ENCODE results near the gene DDIT3. TPM values are rescaled to one million over a fixed set of nuclear protein-coding genes. Genes with fewer than 3 reads are reported as not detected.

The DDIT3 gene
- total RNA-seq, 1 experiment from 2014 or later: 14.1 TPM

DNA sequence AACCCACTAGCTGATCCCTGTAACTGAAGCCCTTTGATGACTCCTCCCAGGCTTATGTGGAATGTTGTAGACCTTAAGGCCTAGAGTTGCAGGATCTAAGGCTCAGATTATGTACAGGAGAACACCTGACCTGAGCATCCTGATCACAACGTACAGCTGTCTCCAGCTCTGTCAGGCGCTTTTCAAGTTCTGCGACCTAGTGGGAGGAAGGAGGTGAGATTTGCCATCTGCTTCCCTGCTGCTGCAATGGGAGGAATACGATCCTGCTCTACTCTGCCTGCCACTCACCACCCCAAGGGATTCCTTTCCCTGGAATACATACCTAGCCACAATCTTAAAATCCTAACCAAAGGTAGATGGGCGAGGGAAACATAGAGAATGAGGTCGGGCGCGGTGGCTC lies 12.8 kb upstream of the DDIT3 start:
- Histone ChIP-seq H2BK20ac (ENCODE audit: low read depth, low read length, poor library complexity, severe bottlenecking) (no peak overlapping the region), H3K27me3 (ENCODE audit: insufficient read depth, low read length) (no peaks in the 10 kb centered on the region), H2AK5ac (ENCODE audit: insufficient read length, low read length) (no peak overlapping the region), H4K5ac (ENCODE audit: insufficient read length, low read depth, low read length) (no peak overlapping the region), H3K18ac (ENCODE audit: insufficient read length, low read depth, low read length) (no peak overlapping the region), H3K79me2 (ENCODE audit: insufficient read depth, low read length) (no peaks in the 10 kb centered on the region), H3K79me1 (ENCODE audit: insufficient read depth, low read depth, low read length, poor library complexity, severe bottlenecking) (no peaks in the 10 kb centered on the region), H3K27ac (ENCODE audit: insufficient read length, low read depth, low read length) (no peak overlapping the region), H2AFZ (ENCODE audit: low read length) (no peak overlapping the region), H3K14ac (ENCODE audit: insufficient read depth, low read length) (no peak overlapping the region), H2BK5ac (ENCODE audit: insufficient read length, low read length) (no peak overlapping the region), H3K4me2 (ENCODE audit: insufficient read depth, insufficient read length, low read length) (no peak overlapping the region), H3K23ac (ENCODE audit: insufficient read length, low read depth, low read length) (no peak overlapping the region), H3T11ph (ENCODE audit: low read length) (no peak overlapping the region), H3K9ac (ENCODE audit: extremely low read depth, insufficient read length, low read length) (no peak overlapping the region), H4K8ac (replicated peaks; ENCODE audit: insufficient read length, low read depth, low read length) (no peak overlapping the region), H3K4me1 (ENCODE audit: insufficient read depth, low read length) (no peaks in the 10 kb centered on the region; the same call in none of the 2 replicates), H2BK120ac (ENCODE audit: low read depth, low read length, poor library complexity, severe bottlenecking) (no peak overlapping the region), H3K4ac (ENCODE audit: low read depth, low read length) (no peak overlapping the region), H4K91ac (ENCODE audit: insufficient read length, low read depth, low read length) (no peak overlapping the region), H2BK15ac (ENCODE audit: low read depth, low read length) (no peak overlapping the region), H3K56ac (ENCODE audit: insufficient read length, low read depth, low read length) (no peak overlapping the region), H4K20me1 (ENCODE audit: control insufficient read depth, insufficient read depth, insufficient read length) (no peaks in the 10 kb centered on the region), H3K23me2 (ENCODE audit: insufficient read length, low read depth, low read length, poor library complexity, severe bottlenecking) (no peaks in the 10 kb centered on the region), H2BK12ac (ENCODE audit: insufficient read length, low read depth, low read length) (no peak overlapping the region), H3K9me3 (ENCODE audit: control insufficient read depth, low read depth, low read length) (no peaks in the 10 kb centered on the region)
- no peak overlapping the region for H3K27ac Mint-ChIP-seq
- no peaks in the 10 kb centered on the region for H3K27me3 Mint-ChIP-seq (ENCODE audit: low read depth)
- peaks cover 9 to 20% of the 10 kb centered on the region in 2 experiments for H3K4me1 Mint-ChIP-seq
- H3K9me3 Mint-ChIP-seq: no peaks in the 10 kb centered on the region
- H3K36me3 Mint-ChIP-seq (ENCODE audit: insufficient read depth in 1 of 3, low read depth in 3 of 3): peaks cover 23 to 78% (median 75%) of the 10 kb centered on the region in 3 experiments; a peak in 6 of 7 replicates
- DNase-seq: no peak
- WGBS (ENCODE audit: extremely low coverage, insufficient read length, low lambda C conversion rate): no CpG with 5 or more reads among the region's 8 CpGs
- no peak overlapping the region for H3K4me3 Mint-ChIP-seq
- TF ChIP-seq, protein P1, sequence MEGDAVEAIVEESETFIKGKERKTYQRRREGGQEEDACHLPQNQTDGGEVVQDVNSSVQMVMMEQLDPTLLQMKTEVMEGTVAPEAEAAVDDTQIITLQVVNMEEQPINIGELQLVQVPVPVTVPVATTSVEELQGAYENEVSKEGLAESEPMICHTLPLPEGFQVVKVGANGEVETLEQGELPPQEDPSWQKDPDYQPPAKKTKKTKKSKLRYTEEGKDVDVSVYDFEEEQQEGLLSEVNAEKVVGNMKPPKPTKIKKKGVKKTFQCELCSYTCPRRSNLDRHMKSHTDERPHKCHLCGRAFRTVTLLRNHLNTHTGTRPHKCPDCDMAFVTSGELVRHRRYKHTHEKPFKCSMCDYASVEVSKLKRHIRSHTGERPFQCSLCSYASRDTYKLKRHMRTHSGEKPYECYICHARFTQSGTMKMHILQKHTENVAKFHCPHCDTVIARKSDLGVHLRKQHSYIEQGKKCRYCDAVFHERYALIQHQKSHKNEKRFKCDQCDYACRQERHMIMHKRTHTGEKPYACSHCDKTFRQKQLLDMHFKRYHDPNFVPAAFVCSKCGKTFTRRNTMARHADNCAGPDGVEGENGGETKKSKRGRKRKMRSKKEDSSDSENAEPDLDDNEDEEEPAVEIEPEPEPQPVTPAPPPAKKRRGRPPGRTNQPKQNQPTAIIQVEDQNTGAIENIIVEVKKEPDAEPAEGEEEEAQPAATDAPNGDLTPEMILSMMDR (conservative IDR thresholded peaks at IDR 0.05): no peak

All from H9 (cell line).